GM19025 (cell line): Measurements from ENCODE around the gene IMMP2L.

Experiments
- ATAC-seq: cut with Tn5 transposase; IDR thresholded peaks from one replicate; pipeline ENCODE4 v1.9.1; 2021; ENCODE audit warnings: mild to moderate bottlenecking, low read depth, moderate library complexity; ENCODE audit not compliant: unreplicated experiment

IMMP2L gene

GRCh38 chr7:111560773-111561653 lies 1.3 kb downstream of the IMMP2L start:
- ATAC-seq, result no peak

- ATAC-seq, result peak; percentile 33
These were observed 3.3 kb downstream of the IMMP2L start for GRCh38 chr7:111558991-111559390.

- ATAC-seq, result no peak
These were observed 5.3 kb downstream of the IMMP2L start for GRCh38 chr7:111556977-111557376.

GRCh38 chr7:111554086-111554485 lies 8.2 kb downstream of the IMMP2L start:
- ATAC-seq, result no peak

GRCh38 chr7:111541067-111541466 lies 21.2 kb downstream of the IMMP2L start:
- ATAC-seq, result no peak

GRCh38 chr7:111540199-111540815 lies 22.0 kb downstream of the IMMP2L start:
- ATAC-seq, result no peak

- ATAC-seq, result no peak
These were observed 25.2 kb downstream of the IMMP2L start for GRCh38 chr7:111537134-111537533.

GRCh38 chr7:111535142-111535870 lies 27.0 kb downstream of the IMMP2L start:
- no peak for ATAC-seq

GRCh38 chr7:111532625-111533024 lies 29.7 kb downstream of the IMMP2L start:
- ATAC-seq, result no peak

- ATAC-seq, result no peak
These were observed 30.3 kb downstream of the IMMP2L start for GRCh38 chr7:111531993-111532392.

- ATAC-seq, result no peak
These were observed 32.0 kb downstream of the IMMP2L start for GRCh38 chr7:111530356-111530668.

- ATAC-seq, result no peak
These were observed 32.6 kb downstream of the IMMP2L start for GRCh38 chr7:111529507-111530355.

GRCh38 chr7:111528331-111528730 lies 34.0 kb downstream of the IMMP2L start:
- peak; percentile 51 for ATAC-seq

GRCh38 chr7:111527545-111527944 lies 34.7 kb downstream of the IMMP2L start:
- ATAC-seq, result peak; percentile 60

GRCh38 chr7:111525100-111525499 lies 37.2 kb downstream of the IMMP2L start:
- ATAC-seq, result no peak

- ATAC-seq, result no peak
These were observed 40.6 kb downstream of the IMMP2L start for GRCh38 chr7:111521660-111522059.

- ATAC-seq, result no peak
These were observed 44.0 kb downstream of the IMMP2L start for GRCh38 chr7:111518264-111518663.

GRCh38 chr7:111517549-111517951 lies 44.7 kb downstream of the IMMP2L start:
- ATAC-seq, result no peak

- ATAC-seq, result no peak
These were observed 45.7 kb downstream of the IMMP2L start for GRCh38 chr7:111516612-111517011.

GRCh38 chr7:111513566-111513965 lies 48.7 kb downstream of the IMMP2L start:
- no peak for ATAC-seq

- ATAC-seq, result no peak
These were observed 50.4 kb downstream of the IMMP2L start for GRCh38 chr7:111511845-111512244.
